MCF 10A (cell line): ENCODE measurements around the gene SMARCD2. TPM values are rescaled to one million over a fixed set of nuclear protein-coding genes. Genes with fewer than 3 reads are reported as not detected.

ENCODE experiments used
- BruUV-seq: library from RNA; stranded (reverse); fragments of 400-500 nt; replicated peaks from 2 replicates; lab custom pipeline; 2021; lab: Mats Ljungman, UMichigan
- CTCF ChIA-PET: fragments of 300-600 bp; sonication (Branson Sonifier 250); formaldehyde crosslinking; extraction: SDS; loops from one replicate; lab custom pipeline; 2021; ENCODE audit warnings: antibody characterized with exemption, inconsistent platforms; lab: Yijun Ruan, JAX
- POLR2A ChIA-PET: fragments of 300-600, 350-650 bp; sonication (Branson Sonifier 250); formaldehyde crosslinking; extraction: SDS; loops from one replicate; lab custom pipeline; 2020; ENCODE audit warnings: antibody characterized with exemption, inconsistent platforms; lab: Yijun Ruan, JAX
- DNase-seq: peaks from one replicate; pipeline ENCODE4 v3.0.0-alpha.2; 2018; ENCODE audit not compliant: unreplicated experiment
- H3K27ac Mint-ChIP-seq: one replicate; pipeline ENCODE4 v1.8.0; 2022; ENCODE audit warnings: mild to moderate bottlenecking, low read depth, mixed read lengths; ENCODE audit not compliant: unreplicated experiment
- H3K27me3 Mint-ChIP-seq: one replicate; pipeline ENCODE4 v1.8.0; 2022; ENCODE audit warnings: mixed read lengths; ENCODE audit not compliant: insufficient read depth, unreplicated experiment
- H3K36me3 Mint-ChIP-seq: one replicate; pipeline ENCODE4 v1.8.0; 2022; ENCODE audit warnings: mild to moderate bottlenecking, moderate library complexity, mixed read lengths; ENCODE audit not compliant: insufficient read depth, unreplicated experiment
- H3K4me1 Mint-ChIP-seq: one replicate; pipeline ENCODE4 v1.8.0; 2022; ENCODE audit warnings: mixed read lengths; ENCODE audit not compliant: insufficient read depth, unreplicated experiment
- H3K4me3 Mint-ChIP-seq: one replicate; pipeline ENCODE4 v1.8.0; 2022; ENCODE audit warnings: mild to moderate bottlenecking, moderate library complexity, mixed read lengths; ENCODE audit not compliant: unreplicated experiment
- H3K9me3 Mint-ChIP-seq: one replicate; pipeline ENCODE4 v1.8.0; 2022; ENCODE audit warnings: mixed read lengths; ENCODE audit not compliant: unreplicated experiment
- CTCF ChIP-seq: fragments of 200-600 bp; IDR thresholded peaks from one replicate; pipeline ENCODE4 v1.8.0; 2022; ENCODE audit warnings: antibody characterized with exemption, mild to moderate bottlenecking; ENCODE audit not compliant: unreplicated experiment
- intact Hi-C: fragments of 100-400 bp; cut with micrococcal nuclease; formaldehyde crosslinking; loops from 2 replicates; pipeline ENCODE4 v1.14.1; 2022
- total RNA-seq: library from RNA; stranded (reverse); gene quantifications from 2 replicates; pipeline ENCODE4 v1.2.3, GENCODE V29; 2022

SMARCD2 gene
- total RNA-seq, 1 experiment from 2014 or later, result 54.6 TPM

GRCh38 chr17:63832455-63832854 is 10.0 kb downstream of the SMARCD2 start:
- intact Hi-C loops, result no loop called here
- BruUV-seq, result no TSS peak
- no peak for TF ChIP-seq CTCF
- Mint-ChIP-seq H3K36me3 (peaks cover 78% of the 10 kb centered on the region), H3K4me3 (no peak overlapping the region), H3K9me3 (no peaks in the 10 kb centered on the region), H3K4me1 (peaks cover 15% of the 10 kb centered on the region), H3K27ac (no peak overlapping the region), H3K27me3 (no peaks in the 10 kb centered on the region)
- CTCF ChIA-PET, result interaction anchor here (0.7 to 1.0 kb wide), 2 partner anchors 8 to 399 kb away, joined by 3 to 5 read pairs; no protein-coding TSS in a partner anchor
- POLR2A ChIA-PET, result interaction anchor here (1.2 kb wide), 1 partner anchor 59 kb away, joined by 3 read pairs; the partner anchor contains the start of genes CCDC47 and DDX42
- no peak for DNase-seq

- Mint-ChIP-seq H3K4me3 (no peak overlapping the region), H3K4me1 (peaks cover 15% of the 10 kb centered on the region), H3K27me3 (no peaks in the 10 kb centered on the region), H3K27ac (no peak overlapping the region), H3K36me3 (peaks cover 78% of the 10 kb centered on the region), H3K9me3 (no peaks in the 10 kb centered on the region)
- no TSS peak for BruUV-seq
- no peak for DNase-seq
- intact Hi-C loops, result no loop called here
- ChIA-PET POLR2A (interaction anchor here (1.2 to 8.7 kb wide), 3 partner anchors 9 to 59 kb away, joined by 3 to 187 read pairs (median 4); partner anchors contain the start of genes CCDC47, DDX42 and SMARCD2), CTCF (no interaction called here)
- no peak for TF ChIP-seq CTCF
Observed at GRCh38 chr17:63832014-63832413, 10.5 kb downstream of the SMARCD2 start.

GRCh38 chr17:63831505-63831904 is 11.0 kb downstream of the SMARCD2 start:
- intact Hi-C loops, result no loop called here
- CTCF ChIA-PET, result no interaction called here

More at GRCh38 chr17:63831505-63831904, 11.0 kb downstream of the SMARCD2 start:
- DNase-seq, result no peak
- H3K4me3 Mint-ChIP-seq, result no peak overlapping the region
- BruUV-seq, result no TSS peak
- no peak overlapping the region for H3K27ac Mint-ChIP-seq
- H3K27me3 Mint-ChIP-seq, result no peaks in the 10 kb centered on the region
- TF ChIP-seq CTCF, result no peak
- peaks cover 15% of the 10 kb centered on the region for H3K4me1 Mint-ChIP-seq
- H3K36me3 Mint-ChIP-seq, result peaks cover 78% of the 10 kb centered on the region
- H3K9me3 Mint-ChIP-seq, result no peaks in the 10 kb centered on the region
- POLR2A ChIA-PET, result interaction anchor here (1.7 to 8.7 kb wide), 2 partner anchors 10 to 13 kb away, joined by 4 to 187 read pairs; partner anchors contain the start of gene SMARCD2
